Neural cell (in vitro differentiated cells): ENCODE measurements around the gene MAGEB16. TPM values are rescaled to one million over a fixed set of nuclear protein-coding genes. Genes with fewer than 3 reads are reported as not detected.

ENCODE experiments used
- polyA plus RNA-seq: library from polyadenylated mRNA; depleted of rRNA; stranded (reverse); fragments of >200 nt; gene quantifications from 2 replicates; pipeline ENCODE4 v1.2.3, GENCODE V29; 2014

Gene MAGEB16
- polyA plus RNA-seq, 1 donor from 2014 or later: not detected

Other genes starting within 250 kb of the MAGEB16 start
- gene CFAP47, start 121.4 kb downstream of the MAGEB16 start, polyA plus RNA-seq: 0.58 TPM in 1 of 2 replicates, not detected in the other